Dedifferentiated amniotic fluid mesenchymal stem cell (primary cell): ENCODE data around the gene OR10S1.
"Not testable (repeated sequence)": the region's sequence is repeated elsewhere in the genome, so short reads cannot be mapped to it uniquely, and the experiment has no call there.

Source experiments
- DNase-seq: peaks from one replicate; pipeline ENCODE4 v3.0.0-alpha.2; 2016; ENCODE audit errors: extremely low spot score

Gene OR10S1

GRCh38 chr11:123977731-123978347 lies at the start of gene OR10S1:
Gene OR10S1 (minus strand): TSS chr11:123977781. CDS start chr11:123977664, 117 bp downstream.
- DNase-seq = peak; percentile 14

- no peak for DNase-seq
Observed at GRCh38 chr11:124026498-124026897, 48.9 kb upstream of the OR10S1 start, which contains the start of gene OR10G8. Gene OR10G8 (plus strand): TSS chr11:124026798. CDS start chr11:124029623, 2,825 bp downstream.

- DNase-seq = not testable (repeated sequence)
Observed at GRCh38 chr11:124015837-124016236, 38.3 kb upstream of the OR10S1 start.

GRCh38 chr11:124012697-124013096 lies 35.1 kb upstream of the OR10S1 start, which contains the start of gene OR10G4:
Gene OR10G4 (plus strand): TSS chr11:124012997. CDS start chr11:124015575, 2,578 bp downstream.
- DNase-seq = no peak

- DNase-seq = no peak
Observed at GRCh38 chr11:123995119-123995518, 17.5 kb upstream of the OR10S1 start, which contains the start of gene OR10G6. Gene OR10G6 (minus strand): TSS chr11:123995161. CDS start chr11:123995161, 0 bp downstream.

- DNase-seq = no peak
Observed at GRCh38 chr11:123979311-123979710, 1.7 kb upstream of the OR10S1 start.

GRCh38 chr11:123976770-123977560 lies 616 bp downstream of the OR10S1 start:
- DNase-seq = peak; percentile 8

GRCh38 chr11:123973816-123974215 lies 3.8 kb downstream of the OR10S1 start:
- DNase-seq = peak; percentile 31

GRCh38 chr11:123956752-123957151 lies 20.8 kb downstream of the OR10S1 start:
- DNase-seq = no peak

- no peak for DNase-seq
Observed at GRCh38 chr11:123945132-123945531, 32.4 kb downstream of the OR10S1 start.

- no peak for DNase-seq
Observed at GRCh38 chr11:123943738-123944137, 33.8 kb downstream of the OR10S1 start, which contains the start of gene OR6T1. Gene OR6T1 (minus strand): TSS chr11:123943838. CDS start chr11:123943838, 0 bp downstream.

GRCh38 chr11:123942413-123942812 lies 35.2 kb downstream of the OR10S1 start:
- no peak for DNase-seq

- no peak for DNase-seq
Observed at GRCh38 chr11:123939317-123939716, 38.3 kb downstream of the OR10S1 start, which contains the start of gene OR4D5. Gene OR4D5 (plus strand): TSS chr11:123939617. CDS start chr11:123939617, 0 bp downstream.
